A549 treated with DMSO at 1 μM for 4 hours (cell line): Measurements from ENCODE around the gene ZNF814. TPM values are rescaled to one million over a fixed set of nuclear protein-coding genes. Genes with fewer than 3 reads are reported as not detected.

Experiments used
- total RNA-seq: library from RNA; stranded (reverse); fragments of 200-300 nt; extraction: Qiagen RNA extraction; gene quantifications from 5 replicates; pipeline ENCODE4 v1.2.3, GENCODE V29; 2022; ENCODE audit warnings: low read depth

Gene ZNF814
- 1.7 to 2.6 TPM (median 2.0 TPM) in 5 replicates for total RNA-seq

GRCh38 chr19:57888560-57889231 is at the start of gene ZNF814:
ZNF814 (minus strand) TSS chr19:57889037; CDS start chr19:57888802, 235 bp downstream.

GRCh38 chr19:57934820-57935665 is 46.2 kb upstream of the ZNF814 start, which contains the start of gene ZNF418:
ZNF418 (minus strand) TSS chr19:57935402; CDS start chr19:57933822, 1,580 bp downstream.

GRCh38 chr19:57916168-57916995 is 27.5 kb upstream of the ZNF814 start, which contains the start of gene ZNF417:
ZNF417 (minus strand) TSS chr19:57916592; CDS start chr19:57916411, 181 bp downstream.

GRCh38 chr19:57849666-57850473 is 39.0 kb downstream of the ZNF814 start, which contains the start of gene ZNF587:
ZNF587 (plus strand) TSS chr19:57849859; CDS start chr19:57850039, 180 bp downstream.

GRCh38 chr19:57830071-57830602 is 58.7 kb downstream of the ZNF814 start, which contains the start of gene ZNF587B:
ZNF587B (plus strand) TSS chr19:57830299; CDS start chr19:57830529, 230 bp downstream.

GRCh38 chr19:57814505-57815246 is 74.2 kb downstream of the ZNF814 start, which contains the start of gene ZNF552:
ZNF552 (minus strand) TSS chr19:57814913; CDS start chr19:57814743, 170 bp downstream.

Other genes with a start within 250 kb of the ZNF814 start
- gene ZSCAN4, start 220.1 kb downstream of the ZNF814 start, total RNA-seq = not detected in 5 replicates
- gene ZNF551, start 207.1 kb downstream of the ZNF814 start, total RNA-seq = 4.6 to 6.3 TPM (median 5.4 TPM) in 5 replicates
- gene ZNF154, start 179.8 kb downstream of the ZNF814 start, total RNA-seq = not detected in 5 replicates
- gene ZNF671, start 161.4 kb downstream of the ZNF814 start, total RNA-seq = 0.78 to 1.0 TPM (median 0.82 TPM) in 5 replicates
- gene ZNF776, start 142.2 kb downstream of the ZNF814 start, total RNA-seq = 6.1 to 6.9 TPM (median 6.3 TPM) in 5 replicates
- 6.4 to 7.9 TPM (median 7.0 TPM) in 5 replicates for gene ZNF586, start 119.4 kb downstream of the ZNF814 start, total RNA-seq
- gene ZNF552, start 74.1 kb downstream of the ZNF814 start, total RNA-seq = 4.6 to 6.1 TPM (median 5.6 TPM) in 5 replicates
- 8.9 to 10.8 TPM (median 9.7 TPM) in 5 replicates for gene ZNF587B, start 58.7 kb downstream of the ZNF814 start, total RNA-seq
- gene ZNF587, start 39.2 kb downstream of the ZNF814 start, total RNA-seq = 6.2 to 8.4 TPM (median 8.1 TPM) in 5 replicates
- 3.4 to 5.0 TPM (median 3.9 TPM) in 5 replicates for gene ZNF417, start 27.6 kb upstream of the ZNF814 start, total RNA-seq
- gene ZNF418, start 46.4 kb upstream of the ZNF814 start, total RNA-seq = 1.0 to 1.7 TPM (median 1.3 TPM) in 5 replicates
- gene ZNF256, start 58.7 kb upstream of the ZNF814 start, total RNA-seq = 1.1 to 1.4 TPM (median 1.2 TPM) in 5 replicates
- gene C19orf18, start 85.5 kb upstream of the ZNF814 start, total RNA-seq = not detected in 5 replicates
- gene ZNF606, start 113.8 kb upstream of the ZNF814 start, total RNA-seq = 1.8 to 3.2 TPM (median 2.7 TPM) in 5 replicates
- not detected in 5 replicates for gene ZSCAN1, start 145.0 kb upstream of the ZNF814 start, total RNA-seq
- 0.04 TPM in 1 of 5 replicates, not detected in the others for gene ZNF135, start 170.2 kb upstream of the ZNF814 start, total RNA-seq
- 2.1 to 3.0 TPM (median 2.5 TPM) in 5 replicates for gene ZSCAN18, start 209.2 kb upstream of the ZNF814 start, total RNA-seq